Left lung (tissue), 14 donors: ENCODE measurements around the gene MT1M. TPM values are rescaled to one million over a fixed set of nuclear protein-coding genes. Genes with fewer than 3 reads are reported as not detected.
"Not testable (repeated sequence)": the region's sequence is repeated elsewhere in the genome, so short reads cannot be mapped to it uniquely, and the experiment has no call there.

Source experiments
- ATAC-seq: fragments of 200-7000 bp; cut with Tn5 transposase; one replicate; pipeline ENCODE4 v1.9.1; 2020; ENCODE audit warnings: moderate library complexity
- DNase-seq, 4 donors: peaks; one replicate each; pipeline ENCODE4 v3.0.0-alpha.2; 2013 to 2020
- H3K27ac ChIP-seq, 2 donors: fragments of 200-600 bp; sonication (generic) in 1 of 2; one replicate each; pipeline versions ENCODE4 v1.5.0 to v1.8.0; 2020 to 2021
- H3K27me3 ChIP-seq, 2 donors: fragments of 200-600 bp; sonication (generic) in 1 of 2; one replicate each; pipeline versions ENCODE4 v1.5.0 to v1.8.0; 2020 to 2021
- H3K36me3 ChIP-seq, 2 donors: fragments of 200-600 bp; sonication (generic) in 1 of 2; one replicate each; pipeline versions ENCODE4 v1.5.0 to v1.8.0; 2020 to 2021
- H3K4me1 ChIP-seq, 2 donors: fragments of 200-600 bp; one replicate each; pipeline ENCODE4 v1.8.0; 2021
- H3K4me3 ChIP-seq, 2 donors: fragments of 200-600 bp; sonication (generic) in 1 of 2; one replicate each; pipeline versions ENCODE4 v1.5.0 to v1.8.0; 2020 to 2021; ENCODE audit warnings: mild to moderate bottlenecking in 1 of 2
- H3K9me3 ChIP-seq, 2 donors: fragments of 200-600 bp; sonication (generic) in 1 of 2; one replicate each; pipeline versions ENCODE4 v1.5.0 to v1.8.0; 2020 to 2021
- CTCF ChIP-seq, 2 donors: fragments of 200-600 bp; sonication (generic) in 1 of 2; IDR thresholded peaks; one replicate each; pipeline versions ENCODE4 v1.5.0 to v1.8.0; 2021; ENCODE audit warnings: antibody characterized with exemption in 2 of 2
- intact Hi-C, 2 donors: fragments of 100-400 bp; cut with DNase I; formaldehyde crosslinking; loops; one replicate each; pipeline versions ENCODE4 v1.11.2 to v1.14.2; 2022
- long read RNA-seq, 12 donors: library from polyadenylated mRNA in 2 of 12; unstranded in 2 of 12; transcript quantifications; one replicate each; pipeline ENCODE4 v2.0.0 and lab custom pipeline, GENCODE V29; 2019 to 2026
- polyA plus RNA-seq, 6 donors: library from polyadenylated mRNA; unstranded; fragments of 120-200 nt; gene quantifications; one replicate each; pipeline ENCODE4 v1.2.1, GENCODE V29; 2013; ENCODE audit not compliant: insufficient read length in 6 of 6
- total RNA-seq, 2 donors: library from RNA; stranded (reverse); fragmentation: NEBNext Ultra II Directional; extraction: Animal tissue kit (Norgen Biotek cat#: 25700); gene quantifications; one replicate each; pipeline ENCODE4 v1.2.1, GENCODE V29; 2021
- donor health status: DM: no; HTN: yes; CAD: no.
- donor health status: DM: no; HTN: no; CAD: no.

MT1M gene
- total RNA-seq (10 to 100 TPM in 1 of 2 donors, 1 to 10 TPM in 1; 8.4 to 32.5 TPM), polyA plus RNA-seq (under 1 TPM; 0.29 to 0.82 (median 0.45) TPM)
- long read RNA-seq, donor 1, partial matches to known transcripts: 0 of 2 reads
- long read RNA-seq, donor 1, other reads (novel, unspliced or antisense): 0 of 2 reads
- long read RNA-seq, donor 2, partial matches to known transcripts: 0 of 2 reads
- long read RNA-seq, donor 2, other reads (novel, unspliced or antisense): 0 of 2 reads
- long read RNA-seq, donor 3: 0 reads
- long read RNA-seq, donor 4, transcript MT1M-201 (3 exons, 829 nt): major isoform, 13 of 13 reads
- long read RNA-seq, donor 4, partial matches to known transcripts: 0 of 13 reads
- long read RNA-seq, donor 4, other reads (novel, unspliced or antisense): 0 of 13 reads
- long read RNA-seq, donor 5, partial matches to known transcripts: 0 of 2 reads
- long read RNA-seq, donor 5, other reads (novel, unspliced or antisense): 0 of 2 reads
- long read RNA-seq, donor 6: 0 reads
- long read RNA-seq, donor 7, partial matches to known transcripts: 0 of 1 reads
- long read RNA-seq, donor 7, other reads (novel, unspliced or antisense): 0 of 1 reads
- long read RNA-seq, donor 8, partial matches to known transcripts: 0 of 2 reads
- long read RNA-seq, donor 8, other reads (novel, unspliced or antisense): 0 of 2 reads
- long read RNA-seq, donor 9: 0 reads
- long read RNA-seq, donor 10, transcript MT1M-201 (3 exons, 829 nt): major isoform, 23 of 25 reads
- long read RNA-seq, donor 10, partial matches to known transcripts: 0 of 25 reads
- long read RNA-seq, donor 10, other reads (novel, unspliced or antisense): 2 of 25 reads
- long read RNA-seq, donor 11: 0 reads
- long read RNA-seq, donor 12, partial matches to known transcripts: 0 of 4 reads
- long read RNA-seq, donor 12, other reads (novel, unspliced or antisense): 0 of 4 reads

GRCh38 chr16:56632156-56632847 lies at the start of gene MT1M:
Gene MT1M, plus strand, starts transcription at chr16:56632659. Its CDS starts 73 bp downstream, at chr16:56632732.
- DNase-seq (peak in 1 of 4 donors; percentile 86), ATAC-seq (peak; percentile 83)
- Histone ChIP-seq H3K27me3 (peaks cover 22 to 77% of the 10 kb centered on the region in 2 donors), H3K4me3 (peak within 1 kb of the TSS; percentile 41 to 44), H3K4me1 (peaks cover 0 to 19% of the 10 kb centered on the region in 2 donors), H3K36me3 (no peaks in the 10 kb centered on the region), H3K9me3 (no peaks in the 10 kb centered on the region), H3K27ac (peak within 1 kb of the TSS; percentile 51 to 66)
- intact Hi-C loops: no loop called here
- TF ChIP-seq CTCF (IDR thresholded peaks at IDR 0.05): no peak

GRCh38 chr16:56582911-56583310 lies 49.5 kb upstream of the MT1M start:
- H3K4me1 ChIP-seq, H3K36me3 ChIP-seq, intact Hi-C loops, ATAC-seq, DNase-seq, H3K9me3 ChIP-seq, H3K27ac ChIP-seq, H3K4me3 ChIP-seq: not testable (repeated sequence)
- H3K27me3 ChIP-seq: peaks cover 0 to 13% of the 10 kb centered on the region in 2 donors

- no peak for TF ChIP-seq CTCF (IDR thresholded peaks at IDR 0.05)
- Histone ChIP-seq H3K4me3 (no peak overlapping the region), H3K27ac (no peak overlapping the region), H3K4me1 (no peaks in the 10 kb centered on the region), H3K36me3 (no peaks in the 10 kb centered on the region), H3K9me3 (no peaks in the 10 kb centered on the region), H3K27me3 (peaks cover 3 to 19% of the 10 kb centered on the region in 2 donors)
- no peak for ATAC-seq
- DNase-seq: no peak
- intact Hi-C loops: no loop called here
Observed at GRCh38 chr16:56583351-56584168, 48.9 kb upstream of the MT1M start.

GRCh38 chr16:56584276-56584675 lies 48.2 kb upstream of the MT1M start:
- intact Hi-C loops: no loop called here

More at GRCh38 chr16:56584276-56584675, 48.2 kb upstream of the MT1M start:
- no peak for ATAC-seq
- H3K27me3 ChIP-seq: peaks cover 11 to 26% of the 10 kb centered on the region in 2 donors
- no peak overlapping the region for H3K27ac ChIP-seq
- no peaks in the 10 kb centered on the region for H3K36me3 ChIP-seq
- peaks cover 0 to 4% of the 10 kb centered on the region in 2 donors for H3K4me1 ChIP-seq
- DNase-seq: no peak
- no peak for TF ChIP-seq CTCF (IDR thresholded peaks at IDR 0.05)
- H3K9me3 ChIP-seq: no peaks in the 10 kb centered on the region
- no peak overlapping the region for H3K4me3 ChIP-seq
